A549 (cell line): Measurements from ENCODE around the gene TBC1D20. TPM values are rescaled to one million over a fixed set of nuclear protein-coding genes. Genes with fewer than 3 reads are reported as not detected.

ENCODE experiments used
- ATAC-seq, 2 experiments: fragments of 200-7000 bp in 1 of 2; fragments of >200 bp in 1 of 2; cut with Nextera tagmentation in 1 of 2; cut with Tn5 transposase in 1 of 2; 3 replicates each; pipeline versions ENCODE4 v1.8.0 to v1.9.1; 2018 to 2020; ENCODE audit warnings: mild to moderate bottlenecking in 1 of 2, moderate library complexity in 1 of 2
- CTCF ChIA-PET: fragments of 300-600 bp; sonication (Branson Sonifier 250); formaldehyde crosslinking; extraction: SDS; loops from one replicate; lab custom pipeline; 2021; ENCODE audit warnings: antibody characterized with exemption, inconsistent platforms; lab: Yijun Ruan, JAX
- POLR2A ChIA-PET: fragments of 350-600 bp; formaldehyde crosslinking; extraction: SDS; loops from one replicate; lab custom pipeline; 2021; ENCODE audit warnings: antibody characterized with exemption, inconsistent platforms; lab: Yijun Ruan, JAX
- DNase-seq, 2 experiments: peaks; one replicate each; pipeline versions ENCODE4 v3.0.0 to v3.0.0-alpha.2; 2011 to 2016; ENCODE audit warnings: low read depth in 1 of 2, low spot score in 1 of 2
- FAIRE-seq: peaks from 2 replicates; lab custom pipeline; 2011; peaks lifted over from hg19 to GRCh38; lab: Jason Lieb, UNC
- H3K27ac ChIP-seq, 2 experiments: fragments of >200 bp; sonication (Bioruptor Twin); formaldehyde crosslinking; 3 replicates each; pipeline ENCODE4 v1.5.1; 2016 to 2017
- H3K4me1 ChIP-seq: fragments of >200 bp; sonication (Bioruptor Twin); formaldehyde crosslinking; 3 replicates; pipeline ENCODE4 v1.6.1; 2016
- H3K4me2 ChIP-seq: fragments of >200 bp; sonication (Bioruptor Twin); formaldehyde crosslinking; 3 replicates; pipeline ENCODE4 v1.6.1; 2016
- H3K4me3 ChIP-seq: fragments of >200 bp; sonication (Bioruptor Twin); formaldehyde crosslinking; 3 replicates; pipeline ENCODE4 v1.5.1; 2016
- H3K9me3 ChIP-seq: fragments of >200 bp; sonication (Bioruptor Twin); formaldehyde crosslinking; 3 replicates; pipeline ENCODE4 v1.6.1; 2016
- CBX2 ChIP-seq: fragments of 200-600 bp; sonication (generic); IDR thresholded peaks from 2 replicates; pipeline ENCODE4 v1.6.1; 2016; ENCODE audit warnings: low read depth, mild to moderate bottlenecking, borderline replicate concordance
- CBX8 ChIP-seq: fragments of 200-600 bp; sonication (generic); IDR thresholded peaks from 2 replicates; pipeline ENCODE4 v1.6.1; 2016
- CEBPB ChIP-seq, 2 experiments: fragments of >200 bp in 1 of 2; sonication (Bioruptor Twin) in 1 of 2; formaldehyde crosslinking in 1 of 2; IDR thresholded peaks; 2 replicates each; pipeline ENCODE4 v1.6.1; 2012 to 2016
- CTCF ChIP-seq: fragments of >200 bp; sonication (Bioruptor Twin); formaldehyde crosslinking; IDR thresholded peaks from 3 replicates; pipeline ENCODE4 v1.5.1; 2016
- E2F6 ChIP-seq: IDR thresholded peaks from 2 replicates; pipeline ENCODE4 v1.6.1; 2012; ENCODE audit warnings: low read depth, borderline replicate concordance
- EHMT2 ChIP-seq: fragments of 200-600 bp; sonication (generic); IDR thresholded peaks from 2 replicates; pipeline ENCODE4 v1.6.1; 2016; ENCODE audit warnings: antibody characterized with exemption, low read depth, mild to moderate bottlenecking, moderate library complexity
- ELK1 ChIP-seq: fragments of 150-350 bp; IDR thresholded peaks from 2 replicates; pipeline ENCODE4 v1.6.1; 2014; ENCODE audit warnings: low read depth, mild to moderate bottlenecking, low read length
- EP300 ChIP-seq, 2 experiments: fragments of >200 bp; sonication (Bioruptor Twin); formaldehyde crosslinking; IDR thresholded peaks; 2 replicates in 1 of 2; 3 replicates in 1 of 2; pipeline ENCODE4 v1.6.1; 2016 to 2017
- HOXB13 ChIP-seq: fragments of 250-450 bp; sonication (Bioruptor Pico); IDR thresholded peaks from 2 replicates; pipeline ENCODE4 v1.5.0; 2020; ENCODE audit warnings: low read depth, mild to moderate bottlenecking, moderate library complexity
- JUN ChIP-seq, 2 experiments: fragments of >200 bp; sonication (Bioruptor Twin); formaldehyde crosslinking; IDR thresholded peaks; 2 replicates in 1 of 2; 3 replicates in 1 of 2; pipeline ENCODE4 v1.6.1; 2016 to 2017
- KDM5A ChIP-seq: fragments of 200-600 bp; sonication (generic); IDR thresholded peaks from 2 replicates; pipeline ENCODE4 v1.6.1; 2016; ENCODE audit warnings: antibody characterized with exemption, mild to moderate bottlenecking
- MAZ ChIP-seq: fragments of 150-350 bp; IDR thresholded peaks from 2 replicates; pipeline ENCODE4 v1.6.1; 2014; ENCODE audit warnings: antibody characterized with exemption, low read depth, low read length, borderline replicate concordance
- RARB ChIP-seq: fragments of 250-450 bp; sonication (Bioruptor Pico); IDR thresholded peaks from 2 replicates; pipeline ENCODE4 v1.8.0; 2021; ENCODE audit warnings: mild to moderate bottlenecking, moderate library complexity
- RCOR1 ChIP-seq: fragments of 150-350 bp; IDR thresholded peaks from 2 replicates; pipeline ENCODE4 v1.6.1; 2014; ENCODE audit warnings: antibody characterized with exemption, low read length, low read depth
- RFX5 ChIP-seq: fragments of 450-650 bp; IDR thresholded peaks from 2 replicates; pipeline ENCODE4 v1.7.1; 2014; ENCODE audit warnings: antibody characterized with exemption, mild to moderate bottlenecking, moderate library complexity
- TFCP2L1 ChIP-seq: fragments of 250-450 bp; sonication (Bioruptor Pico); IDR thresholded peaks from 2 replicates; pipeline ENCODE4 v1.5.0; 2021; ENCODE audit warnings: mild to moderate bottlenecking
- USF2 ChIP-seq: fragments of 450-650 bp; IDR thresholded peaks from 2 replicates; pipeline ENCODE4 v1.6.1; 2014; ENCODE audit warnings: antibody characterized with exemption
- WGBS: methylation state at CpG from one replicate; pipeline ENCODE4 v1.1.6; 2017; ENCODE audit errors: missing lambda C conversion rate; 5-methylcytosine and 5-hydroxymethylcytosine counted together
- polyA plus RNA-seq, 4 experiments: library from polyadenylated mRNA; depleted of rRNA in 3 of 4; stranded (reverse); fragments of >200 nt; fragmentation: RNase III in 1 of 4; extraction: RNeasy Plus Mini Kit Qiagen cat#74134 plus additional on column Dnase treatment in 1 of 4; gene quantifications; 2 replicates in 3 of 4; 3 replicates in 1 of 4; pipeline ENCODE4 v1.2.3, GENCODE V29; 2011 to 2017

The TBC1D20 gene
- polyA plus RNA-seq, 2 of the 4 experiments (the other 2 are of a cell fraction), result 28.0 to 43.4 TPM

- POLR2A ChIA-PET, result no interaction called here
- Histone ChIP-seq H3K4me3 (no peak overlapping the region), H3K4me1 (peaks cover 22% of the 10 kb centered on the region), H3K27ac (peak overlapping the region in 1 of 2 experiments; percentile 65; a peak in 2 of 6 replicates), H3K9me3 (no peaks in the 10 kb centered on the region), H3K4me2 (no peak overlapping the region)
- ATAC-seq (no peak), FAIRE-seq (no peak), DNase-seq (no peak)
- CTCF ChIA-PET, result interaction anchor here (3.3 to 28.5 kb wide), 3 partner anchors 9 to 75 kb away, joined by 19 to 1229 read pairs (median 153); partner anchors contain the start of genes NRSN2 and TRIB3
- TF ChIP-seq USF2, result no peak
- 96% methylated on average over 3 of the region's 3 CpGs for WGBS
These were observed 18.2 kb downstream of the TBC1D20 start for GRCh38 chr20:444117-444516.

GRCh38 chr20:443223-443775, 19.0 kb downstream of the TBC1D20 start:
- Histone ChIP-seq H3K4me1 (peaks cover 22% of the 10 kb centered on the region), H3K27ac (no peak overlapping the region), H3K9me3 (no peaks in the 10 kb centered on the region), H3K4me2 (no peak overlapping the region), H3K4me3 (no peak overlapping the region)
- ChIA-PET POLR2A (no interaction called here), CTCF (interaction anchor here (0.6 to 28.5 kb wide), 4 partner anchors 8 to 75 kb away, joined by 3 to 1229 read pairs (median 86); partner anchors contain the start of genes NRSN2 and TRIB3)
- WGBS, result 92% methylated on average over 4 of the region's 4 CpGs
- TF ChIP-seq MAZ, result no peak
- TF ChIP-seq TFCP2L1 (CRISPR knock-in tag), result no peak
- TF ChIP-seq HOXB13 (CRISPR knock-in tag), result no peak
- no peak for TF ChIP-seq EP300 (IDR thresholded peaks at IDR 0.05)
- TF ChIP-seq JUN (IDR thresholded peaks at IDR 0.05), result no peak
- TF ChIP-seq RARB (CRISPR knock-in tag), result no peak
- TF ChIP-seq CBX2, result no peak
- no peak for TF ChIP-seq ELK1
- TF ChIP-seq KDM5A, result no peak
- TF ChIP-seq CEBPB (IDR thresholded peaks at IDR 0.05), result no peak
- no peak for TF ChIP-seq RFX5
- TF ChIP-seq CTCF, result no peak
- TF ChIP-seq RCOR1, result no peak
- no peak for TF ChIP-seq E2F6
- TF ChIP-seq CBX8, result no peak
- DNase-seq (no peak), ATAC-seq (no peak), FAIRE-seq (no peak)

- Histone ChIP-seq H3K4me3 (no peak overlapping the region), H3K4me2 (no peak overlapping the region), H3K27ac (no peak overlapping the region), H3K9me3 (no peaks in the 10 kb centered on the region), H3K4me1 (peaks cover 16% of the 10 kb centered on the region)
- CTCF ChIA-PET, result interaction anchor here (14.4 to 28.5 kb wide), 2 partner anchors 10 to 72 kb away, joined by 153 to 1229 read pairs; partner anchors contain the start of genes NRSN2 and TRIB3
- no peak for ATAC-seq
- no peak for FAIRE-seq
- 90% methylated on average over 13 of the region's 13 CpGs for WGBS
- no peak for DNase-seq
- POLR2A ChIA-PET, result no interaction called here
- TF ChIP-seq ELK1, result no peak
- no peak for TF ChIP-seq EHMT2
These were observed 21.7 kb downstream of the TBC1D20 start for GRCh38 chr20:440636-441035.
